RPMI8226 (cell line): ENCODE data around the gene RC3H2.
"Not testable (repeated sequence)": the region's sequence is repeated elsewhere in the genome, so short reads cannot be mapped to it uniquely, and the experiment has no call there.

Experiments used
- DNase-seq: peaks from one replicate; pipeline ENCODE4 v3.0.0-alpha.2; 2015

The RC3H2 gene

DNA sequence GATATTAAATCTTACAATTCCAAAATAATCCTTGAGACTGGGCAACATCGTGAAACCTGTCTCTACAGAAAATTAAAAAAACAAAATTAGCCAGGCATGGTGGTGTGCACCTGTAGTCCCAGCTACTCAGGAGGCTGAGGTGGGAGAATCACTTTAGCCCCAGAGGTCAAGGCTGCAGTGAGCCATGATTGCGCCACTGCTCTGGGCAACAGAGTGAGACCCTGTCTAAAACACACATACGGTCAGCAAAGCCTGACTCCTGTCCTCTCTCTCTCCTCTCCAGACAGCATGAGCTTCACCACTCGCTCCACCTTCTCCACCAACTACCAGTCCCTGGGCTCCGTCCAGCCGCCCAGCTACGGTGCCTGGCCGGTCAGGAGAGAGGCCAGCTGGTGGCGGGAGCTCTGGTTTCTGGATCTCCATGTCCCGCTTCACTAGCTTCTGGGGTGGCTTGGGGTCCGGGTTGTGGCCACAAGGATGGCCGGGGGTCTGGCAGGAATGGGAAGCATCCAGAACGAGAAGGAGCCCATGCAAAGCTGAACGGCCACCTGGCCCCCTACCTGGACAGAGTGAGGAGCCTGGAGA is 67.8 kb downstream of the RC3H2 start:
- no peak for DNase-seq

DNA sequence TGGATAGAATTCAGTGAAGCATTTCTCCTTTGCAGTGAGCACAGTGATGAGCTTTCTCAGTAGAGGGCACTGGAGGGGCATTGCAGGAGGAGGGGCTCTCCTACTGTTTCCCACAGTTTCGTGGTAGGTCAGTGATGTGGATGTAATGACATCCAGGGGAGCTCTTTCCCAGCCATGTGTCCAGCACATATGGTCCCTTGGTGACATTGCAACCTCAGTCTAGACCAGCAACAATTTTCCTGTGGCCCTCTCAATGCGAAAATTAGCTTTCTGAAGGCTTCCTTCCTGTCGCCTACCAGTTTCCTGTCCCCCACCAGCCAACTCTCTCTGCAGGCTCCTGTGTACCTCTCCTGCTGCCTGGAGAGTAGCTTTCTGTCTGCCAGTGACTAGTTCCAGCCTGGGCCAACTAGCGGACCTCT is 69.8 kb downstream of the RC3H2 start:
- no peak for DNase-seq

DNA sequence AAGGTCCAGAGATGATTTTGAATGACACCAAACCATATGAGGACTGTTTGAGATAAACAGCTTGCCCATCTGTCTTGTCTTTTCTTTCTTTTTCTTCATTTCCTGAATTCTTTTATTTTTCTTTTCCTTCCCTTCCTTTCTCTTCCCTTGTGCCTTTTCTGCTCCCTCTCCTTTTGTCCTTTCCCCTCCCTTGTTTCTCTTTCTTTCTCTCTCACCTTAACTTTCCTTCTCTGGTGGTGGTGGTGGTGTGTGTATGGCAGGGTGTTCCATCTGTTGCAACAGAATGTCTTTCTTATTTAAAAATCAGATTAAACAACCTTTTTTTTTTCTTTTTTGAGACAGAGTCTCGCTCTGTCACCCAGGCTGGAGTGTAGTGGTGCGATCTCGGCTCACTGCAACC is 73.0 kb downstream of the RC3H2 start:
- no peak for DNase-seq

DNA sequence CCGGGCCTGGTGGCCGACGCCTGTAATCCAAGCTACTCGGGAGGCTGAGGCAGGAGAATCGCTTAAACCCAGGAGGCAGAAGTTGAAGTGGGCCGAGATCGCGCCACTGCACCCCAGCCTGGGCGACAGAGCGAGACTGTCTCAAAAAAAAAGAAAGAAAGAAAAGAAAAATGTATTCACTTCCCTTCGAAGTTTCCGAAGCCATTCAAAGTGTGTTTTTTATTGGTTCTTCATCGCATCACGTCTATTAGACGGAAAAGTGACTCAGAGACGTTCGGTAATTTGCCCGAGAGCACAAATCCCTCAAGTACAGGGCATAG is 76.2 kb downstream of the RC3H2 start:
- DNase-seq = not testable (repeated sequence)

DNA sequence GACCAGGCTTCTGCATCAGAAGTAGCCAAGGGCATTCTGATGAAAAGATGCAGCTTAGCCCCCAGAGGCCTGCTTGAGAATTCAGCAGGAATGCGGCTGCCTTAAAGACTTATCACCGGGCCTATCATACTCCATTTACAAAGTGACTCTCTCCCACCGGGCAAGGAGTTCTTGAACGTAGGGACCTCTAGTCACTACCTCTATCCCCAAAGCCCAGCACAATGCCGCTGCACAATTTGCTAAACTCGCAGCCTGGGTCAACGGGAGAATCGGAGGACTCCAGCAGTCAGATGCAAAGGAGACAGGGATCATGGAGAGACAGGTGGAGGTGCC is 77.4 kb downstream of the RC3H2 start:
- peak; percentile 26 for DNase-seq

DNA sequence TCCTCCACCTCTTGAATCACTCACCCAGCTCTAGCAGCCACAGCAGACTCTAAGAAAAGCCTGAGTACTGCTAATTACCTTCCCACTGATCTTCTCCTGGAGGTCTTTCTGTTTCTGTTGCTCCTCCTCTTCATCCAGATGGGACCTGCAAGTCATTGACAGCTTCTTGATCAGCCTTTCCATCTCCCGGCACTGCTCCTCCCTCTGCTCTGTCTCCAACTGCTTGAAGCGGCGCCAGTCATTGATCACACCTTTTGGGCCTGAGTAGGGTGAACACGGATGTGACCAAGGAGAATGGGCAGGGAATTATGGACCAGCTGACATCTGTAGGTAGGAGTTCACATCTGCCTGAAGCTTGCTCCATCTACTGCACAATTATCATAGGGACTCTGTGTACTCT is 82.2 kb downstream of the RC3H2 start:
- no peak for DNase-seq

DNA sequence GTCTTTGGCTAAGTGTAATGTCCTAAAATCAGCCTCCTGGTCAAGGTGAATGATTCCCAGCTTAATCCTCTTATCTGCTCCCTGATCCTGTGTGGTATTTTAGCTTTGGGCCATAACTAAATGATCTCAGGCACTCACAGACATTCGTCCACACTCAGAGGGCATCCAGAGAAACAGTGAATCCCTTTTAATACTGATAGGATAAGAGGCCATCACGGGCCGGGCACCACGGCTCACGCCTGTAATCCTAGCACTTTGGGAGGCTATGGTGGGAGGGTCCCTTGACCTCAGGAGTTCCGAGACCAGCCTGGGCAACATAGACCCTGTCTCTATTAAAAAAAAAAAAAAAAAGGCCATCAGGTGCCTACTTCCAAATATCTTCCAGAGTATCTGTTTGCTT is 83.1 kb downstream of the RC3H2 start:
- DNase-seq = no peak

DNA sequence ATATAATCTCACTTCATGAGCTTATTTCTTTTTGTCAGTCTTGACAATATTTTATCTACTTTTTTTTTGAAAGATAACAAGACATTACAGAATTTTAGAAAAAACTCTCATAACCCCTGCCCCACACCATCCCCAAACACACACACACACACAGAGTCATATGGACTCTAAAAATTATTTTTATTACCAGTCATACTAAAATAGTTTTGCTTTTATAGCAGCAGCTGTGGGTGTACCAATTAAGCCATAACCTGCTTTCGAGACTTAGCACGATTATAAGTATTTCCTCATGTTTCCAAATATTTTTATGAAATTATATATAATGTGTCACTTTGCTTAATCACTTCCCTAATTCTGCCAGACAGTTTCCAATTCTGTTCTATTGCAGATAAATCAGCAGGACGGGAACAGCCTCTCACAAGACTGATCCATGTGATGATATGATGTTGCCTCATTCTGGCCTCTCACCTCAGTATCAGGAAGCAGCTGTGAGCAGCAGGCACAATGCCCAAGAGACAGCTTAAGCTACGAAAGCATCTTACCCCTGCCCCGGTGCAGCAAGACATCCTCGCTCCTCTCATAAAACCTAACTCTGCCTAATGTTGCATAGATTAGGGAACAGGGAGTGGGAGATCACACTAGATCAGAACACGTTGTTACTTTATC is 83.7 kb downstream of the RC3H2 start:
- no peak for DNase-seq

DNA sequence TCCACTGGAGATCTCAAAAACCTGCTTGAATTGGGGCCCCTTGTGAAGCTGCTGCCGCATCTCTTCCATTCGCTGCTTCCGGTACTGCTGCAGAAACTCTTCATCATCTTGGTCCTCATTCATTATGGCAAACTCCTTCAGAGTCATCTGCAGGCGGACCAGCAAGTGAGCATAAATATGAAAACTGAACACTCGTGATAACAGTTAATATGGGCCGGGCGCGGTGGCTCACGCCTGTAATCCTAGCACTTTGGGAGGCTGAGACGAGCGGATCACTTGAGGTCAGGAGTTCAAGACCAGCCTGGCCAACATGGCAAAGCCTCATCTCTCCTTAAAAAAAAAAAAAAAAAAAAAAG is 84.7 kb downstream of the RC3H2 start:
- no peak for DNase-seq

DNA sequence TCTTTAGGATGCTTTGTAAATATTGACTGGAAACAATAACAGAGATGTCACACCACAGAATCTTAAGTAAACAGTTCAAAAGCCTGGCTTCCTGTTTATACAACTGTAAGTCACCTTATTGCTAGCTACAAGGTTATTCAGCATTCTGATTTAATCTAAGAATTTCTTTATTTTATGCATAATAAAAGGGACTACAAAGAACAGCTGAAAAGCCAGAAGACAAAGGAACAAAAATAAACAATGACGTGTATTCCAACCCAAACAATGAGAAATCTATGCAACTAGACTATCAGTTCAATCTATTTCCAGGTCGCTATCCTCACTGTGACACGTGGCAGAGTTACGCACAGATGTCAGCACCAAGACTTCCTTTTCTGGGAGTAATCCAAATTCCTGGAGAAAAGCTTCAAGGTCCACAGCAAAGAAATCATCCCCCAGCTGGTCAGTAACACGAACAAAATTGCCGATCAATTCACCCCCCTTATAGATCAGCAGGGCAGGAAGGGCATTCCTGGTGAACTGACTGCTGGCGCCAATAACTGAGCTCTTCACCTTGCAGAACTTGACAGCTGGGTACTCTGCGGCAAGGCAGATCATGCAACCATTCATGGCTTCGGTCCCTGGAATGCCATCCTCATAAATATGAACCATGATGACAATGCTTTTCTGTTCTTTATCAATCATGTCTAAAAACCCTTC is 85.2 kb downstream of the RC3H2 start:
- no peak for DNase-seq

DNA sequence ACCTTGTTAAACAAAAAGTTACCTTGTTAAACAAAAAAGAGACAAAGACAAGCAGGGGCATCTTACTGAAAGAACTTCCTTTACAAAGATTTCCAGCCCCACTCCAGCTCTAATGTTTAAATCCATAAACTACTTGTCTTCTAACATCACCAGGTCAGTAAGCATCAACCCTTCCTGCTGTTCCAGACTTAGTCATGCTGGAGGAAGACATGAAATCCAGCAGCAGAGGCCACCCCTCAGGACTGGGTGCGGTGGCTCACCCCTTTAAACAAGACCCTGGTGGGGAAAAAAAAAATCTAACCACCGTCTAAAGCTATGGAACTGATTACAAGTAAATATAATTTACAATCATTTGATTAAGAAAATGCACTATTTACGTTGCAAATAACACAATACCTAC is 85.8 kb downstream of the RC3H2 start:
- DNase-seq = no peak

DNA sequence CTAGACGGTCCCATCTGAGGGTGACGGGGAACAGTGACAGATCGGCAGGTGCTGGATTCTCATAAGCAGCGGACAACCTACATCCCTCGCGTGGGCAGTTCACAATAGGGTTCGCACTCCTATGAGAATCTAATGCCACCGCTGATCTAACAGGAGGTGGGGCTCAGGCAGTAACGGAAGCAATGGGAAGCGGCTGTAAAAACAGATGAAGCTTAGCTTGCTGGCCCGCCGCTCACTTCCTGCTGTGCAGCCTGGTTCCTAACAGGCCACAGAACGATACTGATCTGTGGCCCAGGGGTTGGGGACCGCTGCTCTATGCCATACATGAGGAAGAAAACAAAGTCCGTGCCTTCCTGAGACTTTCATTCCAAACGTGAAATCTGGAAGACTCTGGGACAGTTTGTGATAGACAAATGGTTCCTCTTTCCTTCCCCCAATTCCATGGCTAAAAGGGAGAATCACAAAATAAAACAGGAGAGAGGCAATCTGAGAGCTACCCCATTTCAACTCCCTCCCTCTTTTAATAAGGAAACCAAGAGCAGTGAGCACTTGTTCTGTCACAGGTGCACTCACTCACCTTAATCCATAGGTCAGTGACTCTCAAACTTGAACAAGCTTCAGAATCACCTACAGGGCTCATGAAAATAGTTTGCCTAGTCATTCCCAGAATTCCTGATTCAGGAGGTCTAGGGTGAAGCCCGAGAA is 88.8 kb downstream of the RC3H2 start:
- DNase-seq = no peak

DNA sequence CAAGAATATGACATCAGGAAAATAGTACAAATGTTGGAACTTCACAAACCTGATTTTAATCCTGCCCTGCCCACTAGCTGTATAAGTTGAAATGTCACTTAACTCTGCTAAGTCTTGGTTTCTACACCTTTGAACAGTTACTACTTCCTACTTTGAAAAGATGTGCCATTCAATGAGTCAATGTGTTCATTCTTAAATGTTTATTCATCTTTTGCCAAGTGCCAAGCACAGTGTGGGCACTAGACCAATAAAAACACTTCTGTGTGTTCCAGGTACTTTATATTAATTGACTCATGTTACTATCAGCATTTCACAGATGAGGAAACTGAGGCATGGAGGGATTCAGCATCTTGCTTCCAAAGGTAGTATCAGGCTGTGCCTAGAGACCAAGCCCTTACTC is 89.6 kb downstream of the RC3H2 start:
- DNase-seq = no peak

DNA sequence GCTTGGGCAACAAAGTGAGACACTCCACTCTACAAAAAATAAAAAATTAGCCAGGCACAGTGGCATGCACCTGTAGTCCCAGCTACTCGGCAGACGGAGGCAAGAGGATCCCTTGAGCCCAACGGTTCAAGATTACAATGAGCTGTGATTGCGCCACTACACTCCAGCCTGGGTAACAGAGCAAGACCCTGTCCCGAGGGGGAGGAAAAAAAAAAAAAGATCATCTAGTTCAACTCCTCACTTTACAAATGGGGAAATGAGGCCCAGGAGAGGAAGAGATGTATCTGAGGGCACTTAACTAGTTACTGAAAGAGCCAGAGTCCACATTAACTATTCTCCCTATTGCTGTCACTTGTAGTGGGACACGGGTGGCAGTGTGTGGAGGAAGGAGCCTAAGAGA is 90.6 kb downstream of the RC3H2 start:
- no peak for DNase-seq

DNA sequence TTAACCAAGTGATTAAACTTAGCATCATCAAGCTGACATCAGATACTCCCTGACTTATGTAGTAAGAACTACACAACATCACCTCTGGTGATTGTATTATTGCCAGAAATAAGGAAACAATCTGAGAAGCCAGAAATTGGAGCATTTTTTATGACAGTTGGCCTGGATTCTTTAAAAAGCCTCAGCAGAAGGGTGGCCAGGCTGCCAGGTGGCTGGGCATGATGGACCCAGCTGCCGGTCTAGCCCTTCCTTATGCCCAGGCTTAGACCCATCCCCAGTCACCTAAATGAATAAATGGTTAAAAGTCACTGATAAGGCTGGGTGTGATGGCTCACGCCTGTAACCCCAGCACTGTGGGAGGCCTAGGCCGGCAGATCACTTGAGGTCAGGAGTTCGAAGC is 92.4 kb downstream of the RC3H2 start:
- no peak for DNase-seq

DNA sequence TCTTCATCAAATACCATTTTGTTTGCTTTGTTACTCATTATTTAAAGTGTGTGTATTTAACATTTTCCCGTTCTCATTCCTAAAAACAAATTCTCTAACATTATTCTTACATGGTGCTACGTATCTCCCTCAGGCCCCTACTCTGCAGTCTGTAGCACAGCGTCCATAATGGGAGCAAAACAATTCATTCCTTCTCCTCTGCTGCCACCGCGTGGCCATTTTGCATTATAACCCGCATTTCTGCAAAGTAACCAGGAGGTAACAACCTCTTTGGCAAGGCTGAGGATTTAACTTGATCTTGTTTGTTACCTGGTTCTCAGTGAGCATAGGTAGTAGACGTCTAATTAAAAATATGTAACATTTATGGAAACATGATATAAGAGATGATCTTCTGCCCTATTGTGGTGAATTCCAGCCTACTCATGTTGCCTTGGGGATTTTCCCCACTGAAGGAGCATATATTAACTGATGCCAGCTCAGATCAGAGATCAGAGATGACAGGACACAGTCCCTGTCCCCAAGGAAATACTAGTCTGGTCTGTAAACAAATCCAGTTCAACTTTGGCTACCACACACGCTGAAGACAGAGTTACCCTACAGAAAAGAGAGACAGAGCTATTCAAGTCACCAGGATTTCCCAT is 94.7 kb downstream of the RC3H2 start:
- DNase-seq = peak; percentile 83

DNA sequence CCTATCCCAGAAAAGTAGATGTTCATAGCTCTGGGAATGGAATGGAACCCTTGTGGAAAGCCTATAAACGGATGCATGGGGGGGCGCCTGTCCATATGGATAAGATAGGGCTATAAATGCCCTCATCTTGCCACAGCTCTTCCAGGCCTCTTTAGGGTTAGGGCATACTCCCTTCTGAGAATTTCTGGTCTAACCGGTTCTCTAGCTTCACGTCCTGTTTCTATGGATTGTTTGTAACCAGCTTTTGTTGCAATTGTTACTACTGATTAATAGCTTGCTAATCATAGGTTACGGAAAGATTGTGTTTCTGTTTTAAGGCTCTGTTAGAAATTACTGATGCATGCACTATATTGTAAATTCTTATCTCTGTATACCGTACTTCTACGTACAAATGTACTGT is 95.9 kb downstream of the RC3H2 start:
- DNase-seq = not testable (repeated sequence)

DNA sequence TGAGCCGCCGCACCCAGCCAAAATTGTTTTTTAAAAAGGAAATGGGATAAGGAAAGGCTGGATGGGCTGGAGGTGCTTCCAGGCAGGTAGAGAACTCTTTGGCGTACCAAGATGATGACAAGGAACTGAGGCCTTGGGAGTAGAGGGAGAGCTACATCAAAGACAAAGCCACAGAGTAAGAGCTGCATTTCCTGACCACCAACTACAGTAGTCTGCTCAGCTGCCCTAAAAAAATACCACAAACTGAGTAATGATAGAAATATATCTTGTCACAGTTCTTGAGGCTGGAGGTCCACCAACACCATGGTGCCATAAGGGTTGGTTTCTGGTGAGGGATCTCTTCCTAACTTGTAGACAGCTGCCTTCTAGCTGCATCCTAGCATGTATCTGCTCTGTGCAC is 97.0 kb downstream of the RC3H2 start:
- no peak for DNase-seq

DNA sequence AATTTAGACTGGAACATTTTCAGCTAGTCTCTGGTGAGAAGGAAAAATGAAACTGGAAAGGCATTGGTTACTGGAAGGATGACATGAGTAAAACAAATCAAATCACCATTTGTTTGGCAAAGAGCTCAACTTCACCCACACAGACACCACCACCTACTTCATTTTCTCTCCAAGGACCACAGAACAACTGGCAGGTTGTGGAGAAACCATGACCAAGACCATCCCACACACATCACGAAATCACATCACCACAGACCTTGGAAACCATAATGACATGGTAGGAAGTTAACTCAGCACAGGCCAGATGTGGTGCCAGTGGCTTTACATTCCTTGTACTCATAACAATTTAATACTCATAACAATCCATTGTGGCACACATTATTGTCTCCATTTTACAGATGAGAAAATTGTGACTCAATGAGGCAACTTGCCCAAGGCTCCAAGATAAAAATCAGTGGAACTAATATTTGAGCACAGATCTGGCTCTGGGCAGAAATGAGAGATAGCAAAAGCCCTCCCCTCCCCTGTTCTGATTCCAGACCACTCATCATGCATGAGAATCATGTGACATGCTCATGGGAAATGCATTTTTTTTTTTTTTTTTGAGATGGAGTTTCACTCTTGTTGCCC is 97.8 kb downstream of the RC3H2 start:
- no peak for DNase-seq

DNA sequence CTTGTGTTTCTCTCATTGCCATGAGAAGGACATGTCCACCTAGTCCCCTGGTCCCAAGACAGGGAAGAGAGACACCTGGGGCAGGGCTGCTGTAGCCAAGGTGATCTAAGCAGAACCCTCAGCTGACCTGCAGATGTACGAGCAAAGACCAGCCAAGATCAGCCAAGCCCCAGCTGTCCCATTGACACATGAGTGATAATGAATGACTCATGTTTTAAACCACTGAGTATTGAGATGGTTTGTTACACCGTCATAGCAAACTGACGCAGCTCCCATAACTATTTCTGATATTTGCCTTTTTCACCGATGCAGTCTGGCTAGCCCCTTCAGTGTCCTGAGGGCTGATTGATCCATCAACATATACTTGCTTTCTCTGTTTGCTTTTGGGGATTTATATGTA is 98.5 kb downstream of the RC3H2 start:
- no peak for DNase-seq

DNA sequence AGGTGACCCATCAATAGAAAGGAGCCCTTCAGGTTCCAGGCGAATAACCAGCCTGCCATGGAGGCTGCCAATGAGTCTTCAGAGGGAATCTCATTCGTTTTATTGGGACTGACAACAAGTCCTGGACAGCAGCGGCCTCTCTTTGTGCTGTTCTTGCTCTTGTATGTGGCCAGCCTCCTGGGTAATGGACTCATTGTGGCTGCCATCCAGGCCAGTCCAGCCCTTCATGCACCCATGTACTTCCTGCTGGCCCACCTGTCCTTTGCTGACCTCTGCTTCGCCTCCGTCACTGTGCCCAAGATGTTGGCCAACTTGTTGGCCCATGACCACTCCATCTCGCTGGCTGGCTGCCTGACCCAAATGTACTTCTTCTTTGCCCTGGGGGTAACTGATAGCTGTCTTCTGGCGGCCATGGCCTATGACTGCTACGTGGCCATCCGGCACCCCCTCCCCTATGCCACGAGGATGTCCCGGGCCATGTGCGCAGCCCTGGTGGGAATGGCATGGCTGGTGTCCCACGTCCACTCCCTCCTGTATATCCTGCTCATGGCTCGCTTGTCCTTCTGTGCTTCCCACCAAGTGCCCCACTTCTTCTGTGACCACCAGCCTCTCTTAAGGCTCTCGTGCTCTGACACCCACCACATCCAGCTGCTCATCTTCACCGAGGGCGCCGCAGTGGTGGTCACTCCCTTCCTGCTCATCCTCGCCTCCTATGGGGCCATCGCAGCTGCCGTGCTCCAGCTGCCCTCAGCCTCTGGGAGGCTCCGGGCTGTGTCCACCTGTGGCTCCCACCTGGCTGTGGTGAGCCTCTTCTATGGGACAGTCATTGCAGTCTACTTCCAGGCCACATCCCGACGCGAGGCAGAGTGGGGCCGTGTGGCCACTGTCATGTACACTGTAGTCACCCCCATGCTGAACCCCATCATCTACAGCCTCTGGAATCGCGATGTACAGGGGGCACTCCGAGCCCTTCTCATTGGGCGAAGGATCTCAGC is 104.8 kb downstream of the RC3H2 start, which contains the start of gene OR1K1:
Gene OR1K1 (plus strand): TSS at position 58 of the 995 bp plus-strand sequence. CDS start 0 bp downstream, at position 58.
- no peak for DNase-seq
